ENCODE measurements around the gene HDDC3.

DNA sequence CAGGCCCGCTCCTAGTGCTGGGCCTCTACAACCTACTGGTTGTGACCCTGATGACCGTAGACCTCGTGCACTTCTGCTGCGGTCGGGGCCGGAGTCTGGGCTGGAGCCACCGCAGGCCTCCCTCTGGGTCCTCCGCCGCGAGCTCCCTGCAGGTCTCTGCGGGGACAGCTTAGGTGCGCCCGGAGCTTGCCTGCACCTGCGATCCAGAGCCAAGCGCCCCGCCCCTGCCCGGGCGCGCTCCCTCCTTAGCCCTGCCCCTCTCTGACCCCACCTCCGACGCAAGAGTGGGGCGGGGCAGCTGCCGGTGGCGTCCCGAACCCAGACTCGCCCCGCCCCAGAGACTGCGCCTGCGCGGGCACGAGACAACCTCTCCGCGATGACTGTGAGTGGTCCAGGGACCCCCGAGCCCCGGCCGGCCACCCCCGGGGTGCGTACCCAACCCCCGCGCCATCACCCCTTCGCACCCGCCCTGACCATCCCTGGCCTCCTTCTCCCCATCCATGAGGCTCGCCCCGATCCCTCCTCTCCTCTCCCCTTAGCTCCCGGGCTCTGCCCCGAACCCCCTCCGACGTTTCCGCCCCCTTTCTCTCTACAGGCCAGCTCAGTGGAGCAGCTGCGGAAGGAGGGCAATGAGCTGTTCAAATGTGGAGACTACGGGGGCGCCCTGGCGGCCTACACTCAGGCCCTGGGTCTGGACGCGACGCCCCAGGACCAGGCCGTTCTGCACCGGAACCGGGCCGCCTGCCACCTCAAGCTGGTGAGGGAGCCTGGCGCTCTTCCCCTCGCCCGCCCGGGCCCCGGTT is 2.8 kb upstream of the HDDC3 start, which contains the start of gene UNC45A:
- TF ChIP-seq, protein P1, sequence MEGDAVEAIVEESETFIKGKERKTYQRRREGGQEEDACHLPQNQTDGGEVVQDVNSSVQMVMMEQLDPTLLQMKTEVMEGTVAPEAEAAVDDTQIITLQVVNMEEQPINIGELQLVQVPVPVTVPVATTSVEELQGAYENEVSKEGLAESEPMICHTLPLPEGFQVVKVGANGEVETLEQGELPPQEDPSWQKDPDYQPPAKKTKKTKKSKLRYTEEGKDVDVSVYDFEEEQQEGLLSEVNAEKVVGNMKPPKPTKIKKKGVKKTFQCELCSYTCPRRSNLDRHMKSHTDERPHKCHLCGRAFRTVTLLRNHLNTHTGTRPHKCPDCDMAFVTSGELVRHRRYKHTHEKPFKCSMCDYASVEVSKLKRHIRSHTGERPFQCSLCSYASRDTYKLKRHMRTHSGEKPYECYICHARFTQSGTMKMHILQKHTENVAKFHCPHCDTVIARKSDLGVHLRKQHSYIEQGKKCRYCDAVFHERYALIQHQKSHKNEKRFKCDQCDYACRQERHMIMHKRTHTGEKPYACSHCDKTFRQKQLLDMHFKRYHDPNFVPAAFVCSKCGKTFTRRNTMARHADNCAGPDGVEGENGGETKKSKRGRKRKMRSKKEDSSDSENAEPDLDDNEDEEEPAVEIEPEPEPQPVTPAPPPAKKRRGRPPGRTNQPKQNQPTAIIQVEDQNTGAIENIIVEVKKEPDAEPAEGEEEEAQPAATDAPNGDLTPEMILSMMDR (conservative IDR thresholded peaks at IDR 0.05; ENCODE audit: low read depth, low read length), result 0 out of 2 replicates have a peak, but pooled peaks have one; percentile 8
- no peak for TF ChIP-seq EZH2phosphoT487 (IDR thresholded peaks at IDR 0.05; ENCODE audit: borderline replicate concordance, low read length)
